Measurements from ENCODE around the gene ALAS1.
A peak's percentile ranks its signal among the peaks of the same experiment; 100 is the strongest.

ALAS1 gene

DNA sequence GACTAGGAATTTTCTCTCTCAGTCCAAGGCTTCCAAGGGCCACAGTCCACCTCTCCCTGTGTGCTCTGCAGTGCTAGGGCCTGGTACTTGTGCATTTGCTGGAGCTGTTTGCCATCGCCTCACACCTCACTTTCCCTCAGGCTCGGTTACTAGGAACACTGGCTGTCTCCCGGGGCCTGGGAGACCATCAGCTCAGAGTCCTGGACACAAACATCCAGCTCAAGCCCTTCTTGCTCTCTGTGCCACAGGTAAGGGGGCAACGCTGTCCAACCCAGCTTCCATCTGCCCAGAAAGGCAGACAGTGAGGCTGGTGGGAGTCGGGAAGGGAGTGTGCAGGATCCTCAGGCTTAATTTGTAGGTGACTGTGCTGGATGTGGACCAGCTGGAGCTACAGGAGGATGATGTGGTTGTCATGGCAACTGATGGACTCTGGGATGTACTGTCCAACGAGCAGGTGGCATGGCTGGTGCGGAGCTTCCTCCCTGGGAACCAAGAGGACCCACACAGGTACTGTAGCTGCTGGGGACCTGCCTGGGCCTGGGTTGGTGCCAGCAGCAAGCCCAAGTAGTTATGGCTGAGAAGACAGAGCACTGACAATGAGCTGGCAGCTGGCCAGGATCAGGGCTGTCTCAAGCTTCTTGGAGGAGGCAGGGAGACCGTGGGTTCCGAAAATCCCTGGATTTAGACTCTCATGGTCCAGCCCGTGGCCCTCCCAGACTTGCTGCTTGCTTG is 51.0 kb downstream of the ALAS1 start:
- no peak for DNase-seq (ENCODE audit: low read depth in 2 of 2)
- no peak overlapping the region for H3K4me3 ChIP-seq (replicated peaks in 1 of 2; ENCODE audit: low read depth in 2 of 2, low read length in 2 of 2)
- TF ChIP-seq, protein P1, sequence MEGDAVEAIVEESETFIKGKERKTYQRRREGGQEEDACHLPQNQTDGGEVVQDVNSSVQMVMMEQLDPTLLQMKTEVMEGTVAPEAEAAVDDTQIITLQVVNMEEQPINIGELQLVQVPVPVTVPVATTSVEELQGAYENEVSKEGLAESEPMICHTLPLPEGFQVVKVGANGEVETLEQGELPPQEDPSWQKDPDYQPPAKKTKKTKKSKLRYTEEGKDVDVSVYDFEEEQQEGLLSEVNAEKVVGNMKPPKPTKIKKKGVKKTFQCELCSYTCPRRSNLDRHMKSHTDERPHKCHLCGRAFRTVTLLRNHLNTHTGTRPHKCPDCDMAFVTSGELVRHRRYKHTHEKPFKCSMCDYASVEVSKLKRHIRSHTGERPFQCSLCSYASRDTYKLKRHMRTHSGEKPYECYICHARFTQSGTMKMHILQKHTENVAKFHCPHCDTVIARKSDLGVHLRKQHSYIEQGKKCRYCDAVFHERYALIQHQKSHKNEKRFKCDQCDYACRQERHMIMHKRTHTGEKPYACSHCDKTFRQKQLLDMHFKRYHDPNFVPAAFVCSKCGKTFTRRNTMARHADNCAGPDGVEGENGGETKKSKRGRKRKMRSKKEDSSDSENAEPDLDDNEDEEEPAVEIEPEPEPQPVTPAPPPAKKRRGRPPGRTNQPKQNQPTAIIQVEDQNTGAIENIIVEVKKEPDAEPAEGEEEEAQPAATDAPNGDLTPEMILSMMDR (IDR thresholded peaks at IDR 0.05; ENCODE audit: low read depth, low read length) = no peak

DNA sequence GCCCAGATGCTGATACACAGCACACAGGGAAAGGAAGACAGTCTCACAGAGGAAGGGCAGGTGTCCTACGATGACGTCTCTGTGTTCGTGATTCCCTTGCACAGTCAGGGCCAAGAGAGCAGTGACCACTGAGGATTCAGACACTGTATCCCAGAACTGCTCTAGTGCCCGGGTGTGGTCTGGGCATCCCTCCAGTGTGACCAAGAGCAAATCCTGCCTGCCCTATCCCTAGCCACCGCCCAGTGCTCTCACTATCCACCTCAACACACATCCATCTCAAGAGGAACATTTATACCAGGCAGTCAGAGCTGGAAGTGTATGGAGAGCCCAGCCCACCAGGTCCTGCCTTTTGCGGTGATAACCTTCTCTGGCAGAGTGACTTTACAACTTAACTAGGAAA is 51.7 kb downstream of the ALAS1 start:
- DNase-seq (ENCODE audit: low read depth in 2 of 2) = no peak
- TF ChIP-seq, protein P1 (IDR thresholded peaks at IDR 0.05; ENCODE audit: low read depth, low read length) = no peak

DNA sequence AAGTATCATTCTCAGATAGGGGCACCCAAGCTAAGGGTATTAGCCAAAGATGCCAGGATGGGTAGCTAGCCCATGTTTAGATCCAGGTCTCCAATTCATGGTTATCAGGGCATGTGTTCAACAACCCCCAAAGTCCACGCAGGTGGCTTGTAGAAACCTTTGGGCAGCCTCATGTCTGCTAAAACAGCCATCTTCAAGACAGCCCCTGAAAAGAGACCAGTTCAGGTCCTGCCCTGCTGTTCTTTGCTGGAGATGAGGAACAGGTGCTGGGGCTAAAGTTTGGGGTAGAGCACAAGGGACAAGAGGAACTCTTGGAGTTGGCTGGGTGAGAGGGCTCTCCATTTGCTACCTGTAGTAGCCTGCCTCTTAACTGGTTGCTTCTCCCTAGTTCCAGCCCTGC is 52.2 kb downstream of the ALAS1 start:
- H3K4me3 ChIP-seq (replicated peaks in 1 of 2; ENCODE audit: low read depth in 2 of 2, low read length in 2 of 2) = no peak overlapping the region
- DNase-seq (ENCODE audit: low read depth in 2 of 2) = no peak
- TF ChIP-seq, protein P1 (IDR thresholded peaks at IDR 0.05; ENCODE audit: low read depth, low read length) = no peak

More for the DNA sequence above, 51.7 kb downstream of the ALAS1 start:
- no peak overlapping the region for H3K4me3 ChIP-seq (replicated peaks in 1 of 2; ENCODE audit: low read depth in 2 of 2, low read length in 2 of 2)

DNA sequence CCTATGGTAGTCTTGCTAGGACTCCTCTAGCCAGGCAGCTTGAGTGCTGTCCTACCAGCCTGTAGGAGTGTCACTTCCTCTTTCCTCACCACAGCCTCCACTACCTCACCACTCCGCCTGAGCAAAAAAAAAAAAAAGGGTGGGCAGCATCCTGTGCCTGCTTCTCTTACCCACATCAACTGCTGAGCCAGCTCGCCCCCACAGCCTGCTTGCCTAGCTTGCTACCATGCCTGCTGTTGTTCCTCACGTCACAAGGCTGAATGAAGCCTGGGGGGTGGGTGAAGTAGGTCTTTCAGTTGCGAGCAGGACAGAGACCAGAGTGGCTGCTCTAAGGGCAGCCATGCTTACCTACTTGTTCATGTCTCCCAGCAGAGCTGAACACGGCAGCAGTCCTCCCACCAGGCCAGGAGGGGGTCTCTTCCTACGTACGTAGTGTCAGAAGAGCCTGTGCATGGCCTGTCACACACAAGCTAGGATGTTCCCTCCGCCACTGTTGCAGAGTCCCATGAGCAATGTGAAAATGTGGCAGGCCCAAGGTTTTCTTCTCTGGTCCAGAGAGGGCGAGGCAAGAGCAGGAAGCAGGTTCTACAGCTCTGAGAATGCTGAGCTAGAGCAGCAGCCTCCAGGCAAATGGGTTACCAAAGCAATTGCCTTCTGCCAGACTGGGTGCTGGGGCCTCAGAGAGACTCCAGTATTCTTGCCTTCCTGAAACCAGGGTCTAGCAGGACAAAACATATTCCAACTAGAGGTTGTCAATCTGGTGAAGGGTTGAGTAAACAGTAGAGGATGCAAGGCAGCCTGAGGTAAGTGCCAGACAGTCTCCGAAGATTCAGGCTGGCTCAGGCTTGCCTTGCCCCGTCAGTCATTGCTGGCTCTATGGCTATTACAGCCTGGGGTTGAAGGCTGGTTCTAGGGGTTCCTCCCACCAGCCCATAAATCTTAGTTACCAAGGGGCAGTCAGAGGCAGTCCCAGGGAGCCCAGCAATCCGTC is 55.6 kb downstream of the ALAS1 start:
- DNase-seq (ENCODE audit: low read depth in 2 of 2) = peak in 1 of 2 donors; percentile 39
- no peak overlapping the region for H3K4me3 ChIP-seq (replicated peaks in 1 of 2; ENCODE audit: low read depth in 2 of 2, low read length in 2 of 2)
- TF ChIP-seq, protein P1 (IDR thresholded peaks at IDR 0.05; ENCODE audit: low read depth, low read length) = no peak

DNA sequence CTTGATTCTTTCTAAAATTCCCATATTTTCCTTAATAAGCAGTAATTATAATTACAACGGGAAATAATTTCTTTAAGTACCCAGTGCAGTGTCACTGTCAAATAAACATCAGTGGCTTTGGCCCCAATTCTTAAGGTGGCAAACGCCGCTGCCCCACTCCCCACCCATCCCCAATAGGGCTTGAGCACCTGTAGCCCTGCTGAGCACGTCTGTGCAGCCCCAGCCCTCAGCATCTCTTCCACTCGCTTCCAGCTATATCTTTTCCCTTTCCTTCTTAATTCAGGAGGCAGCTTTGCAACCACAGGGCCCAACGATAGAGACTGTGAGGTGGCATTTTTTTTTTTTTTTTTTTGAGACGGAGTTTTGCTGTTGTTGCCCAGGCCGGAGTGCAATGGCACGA is 56.6 kb downstream of the ALAS1 start:
- no peak for DNase-seq (ENCODE audit: low read depth in 2 of 2)
- TF ChIP-seq, protein P1 (IDR thresholded peaks at IDR 0.05; ENCODE audit: low read depth, low read length) = no peak
- H3K4me3 ChIP-seq (replicated peaks in 1 of 2; ENCODE audit: low read depth in 2 of 2, low read length in 2 of 2) = no peak overlapping the region

DNA sequence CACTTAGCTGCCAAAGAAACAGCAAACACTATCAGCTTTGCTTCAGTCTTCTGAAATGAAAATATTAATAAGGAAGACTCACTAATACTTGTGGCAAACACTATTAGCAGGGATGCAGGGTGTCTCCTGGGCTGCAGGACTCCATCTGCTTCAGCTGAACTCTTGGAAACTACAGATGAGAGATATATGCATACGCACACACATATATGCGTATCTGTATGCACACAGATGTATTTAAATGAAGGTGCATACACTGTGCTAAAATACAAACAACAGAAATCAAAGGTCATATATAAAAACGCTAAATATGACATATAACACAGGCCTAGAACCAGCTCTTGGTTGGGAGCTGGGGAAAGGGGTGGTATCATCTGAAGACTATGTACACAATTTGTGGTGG is 58.2 kb downstream of the ALAS1 start:
- TF ChIP-seq, protein P1 (IDR thresholded peaks at IDR 0.05; ENCODE audit: low read depth, low read length) = no peak
- DNase-seq (ENCODE audit: low read depth in 2 of 2) = no peak
- H3K4me3 ChIP-seq (replicated peaks in 1 of 2; ENCODE audit: low read depth in 2 of 2, low read length in 2 of 2) = no peak overlapping the region

Data from cardiac fibroblast (primary cell).